OCI-LY1 (cell line): ENCODE measurements around the gene SORBS2.

ENCODE experiments used
- EZH2 ChIP-seq: fragments of 200-600 bp; sonication (generic), shearing (Covaris generic); IDR thresholded peaks from 2 replicates; pipeline ENCODE4 v1.8.0; 2017; ENCODE audit warnings: borderline replicate concordance, mixed run types, mild to moderate bottlenecking, antibody characterized with exemption, low read length, moderate library complexity, mixed read lengths
- TF ChIP-seq, protein P1 (sequence below): fragments of 200-600 bp; sonication (generic), shearing (Covaris generic); IDR thresholded peaks from 2 replicates; pipeline ENCODE4 v1.5.1; 2017; ENCODE audit warnings: mild to moderate bottlenecking, antibody characterized with exemption, low read length, moderate library complexity, mixed read lengths

DNA sequence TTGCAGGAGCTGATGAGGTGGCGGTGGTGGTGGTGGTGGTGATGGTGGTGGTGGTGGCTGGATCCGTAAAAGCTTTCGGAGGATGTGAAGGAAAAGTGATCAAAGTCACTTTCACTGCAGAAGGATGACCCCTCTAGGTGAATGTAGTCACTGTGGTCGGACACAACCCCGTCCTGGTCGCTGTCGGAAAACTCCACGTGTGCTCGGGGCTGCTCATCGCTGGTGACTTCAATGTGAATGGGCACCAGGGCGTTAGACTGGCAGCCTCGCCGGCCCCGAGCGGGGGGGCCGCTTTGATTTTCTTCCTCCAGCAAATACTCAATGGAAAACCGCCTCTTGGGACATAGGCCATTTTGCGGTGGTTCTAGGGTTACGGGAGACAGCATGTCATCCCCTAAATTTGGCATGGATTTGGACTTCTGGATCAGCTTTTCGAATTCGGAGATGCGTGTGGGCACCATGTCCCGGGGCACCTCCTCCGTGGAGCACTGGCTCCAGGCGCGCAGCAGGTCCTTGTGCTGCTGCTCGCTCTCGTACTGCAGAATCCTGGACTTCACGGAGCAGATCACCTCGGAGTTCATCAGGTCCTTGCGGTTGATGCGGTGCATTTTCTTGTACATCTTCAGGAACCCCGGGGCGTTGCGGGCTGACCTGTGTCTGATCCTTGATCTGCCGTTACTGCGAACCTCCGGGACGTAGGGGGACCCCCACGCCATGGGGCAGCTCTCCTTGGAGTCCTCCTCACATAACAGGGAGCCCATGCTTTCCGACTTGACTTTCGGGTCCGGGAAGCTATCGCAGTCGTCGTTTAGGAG lies 188.3 kb downstream of the SORBS2 start:
- TF ChIP-seq, protein P1, sequence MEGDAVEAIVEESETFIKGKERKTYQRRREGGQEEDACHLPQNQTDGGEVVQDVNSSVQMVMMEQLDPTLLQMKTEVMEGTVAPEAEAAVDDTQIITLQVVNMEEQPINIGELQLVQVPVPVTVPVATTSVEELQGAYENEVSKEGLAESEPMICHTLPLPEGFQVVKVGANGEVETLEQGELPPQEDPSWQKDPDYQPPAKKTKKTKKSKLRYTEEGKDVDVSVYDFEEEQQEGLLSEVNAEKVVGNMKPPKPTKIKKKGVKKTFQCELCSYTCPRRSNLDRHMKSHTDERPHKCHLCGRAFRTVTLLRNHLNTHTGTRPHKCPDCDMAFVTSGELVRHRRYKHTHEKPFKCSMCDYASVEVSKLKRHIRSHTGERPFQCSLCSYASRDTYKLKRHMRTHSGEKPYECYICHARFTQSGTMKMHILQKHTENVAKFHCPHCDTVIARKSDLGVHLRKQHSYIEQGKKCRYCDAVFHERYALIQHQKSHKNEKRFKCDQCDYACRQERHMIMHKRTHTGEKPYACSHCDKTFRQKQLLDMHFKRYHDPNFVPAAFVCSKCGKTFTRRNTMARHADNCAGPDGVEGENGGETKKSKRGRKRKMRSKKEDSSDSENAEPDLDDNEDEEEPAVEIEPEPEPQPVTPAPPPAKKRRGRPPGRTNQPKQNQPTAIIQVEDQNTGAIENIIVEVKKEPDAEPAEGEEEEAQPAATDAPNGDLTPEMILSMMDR, result no peak
- TF ChIP-seq EZH2, result no peak
